ENCODE data around the gene ACTN3.

Gene ACTN3

DNA sequence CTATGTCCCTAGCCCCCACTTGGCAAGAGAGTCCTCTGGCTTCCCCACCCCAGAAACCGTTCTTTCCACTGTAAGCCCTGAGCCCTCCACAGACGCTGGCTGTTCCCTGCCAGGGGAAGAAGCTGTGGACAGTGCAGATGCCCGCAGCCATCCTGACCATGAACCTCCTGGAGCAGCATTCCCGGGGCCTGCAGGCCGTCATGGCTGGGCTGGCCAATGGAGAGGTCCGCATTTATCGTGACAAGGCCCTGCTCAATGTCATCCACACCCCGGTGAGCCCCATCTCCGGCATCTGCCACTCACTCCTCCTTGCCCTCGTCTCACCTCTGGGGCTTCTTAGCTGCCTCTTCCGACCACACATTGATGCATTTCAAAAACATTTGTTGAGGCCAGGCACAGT is 23.1 kb upstream of the ACTN3 start:
- H3K27ac ChIP-seq, result no peak overlapping the region
- TF ChIP-seq CTCF (conservative IDR thresholded peaks at IDR 0.05) (no peak), ZFX (IDR thresholded peaks at IDR 0.05) (no peak)

DNA sequence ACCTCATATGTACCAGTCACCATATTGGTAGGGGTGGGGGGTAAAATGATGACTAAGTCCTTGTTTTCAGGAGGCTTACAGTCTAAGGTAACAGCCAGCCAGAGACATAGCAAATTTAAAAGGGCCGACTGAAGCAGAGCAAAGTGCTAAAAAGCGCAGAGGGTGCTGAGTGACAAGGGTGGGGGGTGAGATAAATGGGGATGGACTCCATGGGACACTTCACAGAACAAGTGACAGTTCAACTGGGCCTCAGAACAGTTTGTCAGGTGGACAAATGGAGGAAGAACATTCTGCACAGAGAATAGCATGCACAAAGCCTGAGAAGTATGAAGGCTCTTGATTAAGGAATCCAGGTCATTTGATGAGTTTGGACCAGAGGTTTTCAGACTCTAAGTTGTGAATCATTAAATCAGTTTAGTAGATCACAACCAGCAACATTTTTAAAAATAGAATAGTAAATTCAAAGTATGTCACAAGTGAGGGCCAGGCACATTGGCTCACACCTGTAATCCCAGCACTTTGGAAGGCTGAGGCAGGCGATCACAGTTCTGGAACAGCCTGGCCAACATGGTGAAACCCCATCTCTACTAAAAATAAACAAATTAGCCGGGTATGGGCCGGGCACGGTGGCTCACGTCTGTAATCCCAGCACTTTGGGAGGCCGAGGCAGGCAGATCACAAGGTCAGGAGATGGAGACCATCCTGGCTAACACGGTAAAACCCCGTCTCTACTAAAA is 22.2 kb upstream of the ACTN3 start:
- H3K27ac ChIP-seq, result no peak overlapping the region
- TF ChIP-seq CTCF (conservative IDR thresholded peaks at IDR 0.05) (no peak), ZFX (IDR thresholded peaks at IDR 0.05) (no peak)

DNA sequence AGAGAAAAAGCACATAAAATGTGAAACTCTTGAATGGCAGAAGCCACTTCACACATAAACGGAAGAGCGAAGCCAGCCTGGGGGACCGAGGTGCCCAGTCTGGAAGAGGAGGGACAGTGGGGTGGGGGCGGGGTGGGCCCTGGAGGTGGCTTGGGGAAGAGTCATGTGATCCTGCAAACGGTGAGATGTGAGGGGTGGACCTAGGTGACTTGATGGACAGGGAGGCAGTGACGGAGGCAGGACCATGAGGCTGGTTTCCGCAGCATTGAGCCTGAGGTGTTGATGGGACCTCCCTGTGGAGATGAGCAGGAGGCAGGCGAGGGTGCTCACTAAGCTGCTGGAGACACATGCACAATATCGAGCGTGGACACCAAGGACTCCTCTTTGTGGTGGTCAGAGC is 17.6 kb upstream of the ACTN3 start:
- TF ChIP-seq ZFX (IDR thresholded peaks at IDR 0.05), result no peak
- no peak for TF ChIP-seq CTCF (conservative IDR thresholded peaks at IDR 0.05)
- H3K27ac ChIP-seq, result no peak overlapping the region

- H3K27ac ChIP-seq, result no peak overlapping the region
- TF ChIP-seq CTCF (conservative IDR thresholded peaks at IDR 0.05) (no peak), ZFX (IDR thresholded peaks at IDR 0.05) (no peak)
Observed at GRCh38 chr11:66529655-66530054, 17.0 kb upstream of the ACTN3 start.

GRCh38 chr11:66530927-66531709 is 15.6 kb upstream of the ACTN3 start:
- TF ChIP-seq ZFX (IDR thresholded peaks at IDR 0.05) (no peak), CTCF (conservative IDR thresholded peaks at IDR 0.05) (no peak)
- no peak overlapping the region for H3K27ac ChIP-seq

GRCh38 chr11:66531841-66532240 is 14.9 kb upstream of the ACTN3 start:
- H3K27ac ChIP-seq, result no peak overlapping the region
- TF ChIP-seq CTCF (conservative IDR thresholded peaks at IDR 0.05) (no peak), ZFX (IDR thresholded peaks at IDR 0.05) (no peak)

GRCh38 chr11:66532784-66533183 is 13.9 kb upstream of the ACTN3 start:
- no peak for TF ChIP-seq CTCF (conservative IDR thresholded peaks at IDR 0.05)
- no peak for TF ChIP-seq ZFX (IDR thresholded peaks at IDR 0.05)
- H3K27ac ChIP-seq, result no peak overlapping the region
